Activated T-cell treated with anti-CD3 and anti-CD28 coated beads, Interleukin-2, amount 50 U/mL, for 4 hours (primary cell): ENCODE measurements around the gene CNTLN. TPM values are rescaled to one million over a fixed set of nuclear protein-coding genes. Genes with fewer than 3 reads are reported as not detected.
"Not testable (repeated sequence)": the region's sequence is repeated elsewhere in the genome, so short reads cannot be mapped to it uniquely, and the experiment has no call there.

Source experiments
- ATAC-seq, 2 donors: fragments of 200-7000 bp; cut with Tn5 transposase; one replicate each; pipeline ENCODE4 v1.10.0; 2021
- DNase-seq: peaks from one replicate; pipeline ENCODE4 v3.0.0-alpha.2; 2020
- H3K27me3 Mint-ChIP-seq: one replicate; pipeline ENCODE4 v1.8.0; 2021; ENCODE audit warnings: low read depth, mixed read lengths
- H3K36me3 Mint-ChIP-seq: one replicate; pipeline ENCODE4 v1.8.0; 2022; ENCODE audit warnings: mixed read lengths; ENCODE audit not compliant: insufficient read depth
- H3K4me1 Mint-ChIP-seq: one replicate; pipeline ENCODE4 v1.8.0; 2021; ENCODE audit warnings: low read depth, mixed read lengths
- H3K4me3 Mint-ChIP-seq: one replicate; pipeline ENCODE4 v1.8.0; 2021; ENCODE audit warnings: mild to moderate bottlenecking, moderate library complexity, mixed read lengths
- H3K9me3 Mint-ChIP-seq: one replicate; pipeline ENCODE4 v1.8.0; 2021; ENCODE audit warnings: mixed read lengths
- total RNA-seq, 3 donors: library from RNA; stranded (reverse); gene quantifications; one replicate each; pipeline ENCODE4 v1.2.1, GENCODE V29; 2021

The CNTLN gene
- total RNA-seq, 3 donors from 2014 or later = 0.11 to 1.9 (median 0.33) TPM

DNA sequence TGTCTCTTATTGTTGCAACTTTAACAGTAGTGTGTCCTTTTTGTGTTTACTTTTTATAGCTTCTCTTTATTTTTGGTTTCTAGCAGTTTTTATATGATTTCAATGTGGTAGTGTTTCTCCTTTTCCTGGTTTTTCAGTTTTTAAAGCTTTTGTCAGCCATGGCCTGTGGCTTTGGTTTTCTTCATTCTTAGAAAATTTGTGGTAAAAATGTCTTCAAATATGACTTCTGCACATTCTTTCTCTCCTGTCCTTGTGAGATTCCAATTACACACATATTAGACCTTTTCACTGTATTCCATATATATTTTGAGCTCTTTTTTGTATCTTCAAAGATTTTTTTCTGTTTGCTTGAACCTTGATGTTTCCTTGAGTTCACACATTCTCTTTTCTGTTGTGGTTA lies 180.5 kb downstream of the CNTLN start:
- DNase-seq (no peak), ATAC-seq (no peak)
- Mint-ChIP-seq H3K36me3 (no peaks in the 10 kb centered on the region), H3K4me3 (no peak overlapping the region), H3K4me1 (no peaks in the 10 kb centered on the region), H3K9me3 (peaks cover 20% of the 10 kb centered on the region), H3K27me3 (no peaks in the 10 kb centered on the region)

DNA sequence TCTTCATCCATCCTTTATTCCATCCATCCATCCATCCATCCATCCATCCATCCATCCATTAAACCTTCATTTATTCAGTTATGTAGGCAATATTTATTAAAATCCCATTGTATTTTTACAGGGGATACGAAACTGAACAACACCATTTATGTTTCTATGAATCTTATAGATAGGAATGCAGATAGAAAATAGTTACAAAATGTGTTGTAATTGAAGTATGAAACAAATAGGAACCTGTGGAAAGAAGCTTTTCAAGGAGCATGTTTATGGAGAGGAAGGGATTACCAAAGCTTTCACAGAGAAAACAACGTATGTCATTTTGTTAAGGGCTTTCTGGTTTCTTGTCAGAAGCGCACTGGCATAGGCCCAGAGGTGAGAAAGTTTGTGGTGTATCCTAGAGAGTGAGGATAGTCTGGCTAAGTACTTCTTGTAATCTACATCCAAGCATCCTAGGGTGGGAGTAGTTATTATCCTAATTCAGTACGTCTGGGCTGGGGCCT lies 184.0 kb downstream of the CNTLN start:
- ATAC-seq = no peak
- Mint-ChIP-seq H3K4me3 (no peak overlapping the region), H3K9me3 (peaks cover 15% of the 10 kb centered on the region)

DNA sequence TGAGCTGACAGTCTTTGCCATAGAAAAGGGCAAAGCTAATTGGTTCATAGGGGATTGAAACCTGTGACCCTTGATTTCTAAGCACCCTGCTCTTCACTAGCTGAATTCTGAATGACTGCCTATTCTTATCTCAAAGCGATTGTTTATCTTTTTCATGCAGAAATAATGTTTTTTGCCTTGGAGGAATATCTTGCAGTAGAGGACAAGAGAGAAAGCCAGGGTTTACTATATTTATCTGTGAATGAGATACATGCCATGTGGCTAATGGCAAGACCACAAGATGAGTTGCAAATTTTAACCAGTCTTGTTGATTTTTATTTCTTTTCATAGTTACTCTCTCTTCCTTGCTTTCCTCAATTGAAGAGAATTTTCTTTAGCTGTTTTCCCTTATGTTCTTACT lies 185.0 kb downstream of the CNTLN start:
- Mint-ChIP-seq H3K27me3 (no peaks in the 10 kb centered on the region), H3K4me1 (no peaks in the 10 kb centered on the region), H3K4me3 (no peak overlapping the region), H3K9me3 (peaks cover 15% of the 10 kb centered on the region), H3K36me3 (no peaks in the 10 kb centered on the region)
- ATAC-seq (no peak), DNase-seq (no peak)

More for the DNA sequence above, 184.0 kb downstream of the CNTLN start:
- Mint-ChIP-seq H3K36me3 (no peaks in the 10 kb centered on the region), H3K4me1 (no peaks in the 10 kb centered on the region), H3K27me3 (no peaks in the 10 kb centered on the region)
- DNase-seq = no peak

DNA sequence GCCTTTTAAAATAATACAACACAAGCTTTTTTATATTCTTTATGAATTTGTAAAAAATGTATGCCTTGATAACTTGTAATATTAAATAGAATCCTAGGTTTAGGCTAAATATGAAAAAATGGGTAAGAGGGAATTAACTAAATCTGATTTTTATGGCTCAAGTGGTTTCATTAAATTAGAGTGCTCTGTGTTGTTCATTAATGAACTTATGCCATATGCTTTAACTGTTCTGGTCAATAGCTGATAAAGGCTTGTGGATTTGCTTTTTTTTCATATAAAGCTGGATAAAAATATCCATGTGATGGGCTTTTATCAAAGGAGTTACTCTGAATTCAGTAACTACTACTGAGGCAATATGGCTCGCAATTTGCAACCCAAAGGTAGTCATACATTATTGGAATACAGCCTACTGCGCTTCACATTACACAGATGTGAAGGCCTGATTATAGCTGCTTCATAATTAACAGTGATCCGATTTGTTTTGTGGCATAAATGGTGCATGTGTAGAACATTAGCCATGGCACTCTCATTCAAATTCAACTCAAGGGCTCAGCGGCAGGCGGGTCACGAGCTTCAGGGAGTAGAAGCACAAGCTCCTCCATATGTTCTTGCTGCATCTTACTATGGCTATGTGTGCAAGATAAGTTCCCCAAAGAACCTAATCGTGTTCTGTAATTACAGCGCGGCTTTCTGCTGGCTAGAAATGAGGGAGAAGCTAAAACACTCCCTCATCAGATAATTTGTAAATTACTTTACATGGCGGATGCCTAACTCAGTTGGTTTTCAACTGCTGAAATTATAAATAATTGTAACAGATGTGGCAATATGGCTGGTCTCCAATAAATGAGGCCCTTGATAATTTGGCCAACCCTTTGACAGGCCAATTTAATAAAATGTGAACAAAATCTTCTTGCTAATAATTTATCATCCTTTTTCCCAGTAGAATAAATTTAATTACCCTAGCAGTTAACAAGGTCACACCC lies 188.3 kb downstream of the CNTLN start:
- DNase-seq (no peak), ATAC-seq (no peak)
- Mint-ChIP-seq H3K4me3 (no peak overlapping the region), H3K4me1 (no peaks in the 10 kb centered on the region), H3K36me3 (no peaks in the 10 kb centered on the region), H3K9me3 (no peaks in the 10 kb centered on the region), H3K27me3 (no peaks in the 10 kb centered on the region)

DNA sequence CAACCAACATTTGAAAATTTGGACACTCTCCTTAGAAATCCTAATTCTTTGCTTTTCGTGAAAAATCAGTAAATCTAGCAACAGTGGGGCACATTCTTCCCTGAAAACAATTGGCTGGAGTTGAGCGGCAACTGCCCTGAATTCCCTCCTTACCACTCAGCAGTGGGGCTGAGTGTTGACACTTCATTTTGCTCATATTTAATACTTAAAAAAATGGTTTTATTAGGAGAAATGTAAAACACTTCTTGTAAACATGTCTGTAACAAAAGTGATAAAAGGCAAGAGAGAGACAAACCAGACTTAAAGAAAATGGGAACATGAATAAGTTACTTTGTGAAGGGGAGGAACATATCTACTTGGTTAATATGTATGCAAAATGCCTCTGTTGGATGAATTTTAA lies 193.5 kb downstream of the CNTLN start:
- Mint-ChIP-seq H3K36me3 (no peaks in the 10 kb centered on the region), H3K4me1 (no peaks in the 10 kb centered on the region), H3K27me3 (no peaks in the 10 kb centered on the region), H3K4me3 (no peak overlapping the region), H3K9me3 (no peaks in the 10 kb centered on the region)
- ATAC-seq (no peak), DNase-seq (no peak)

DNA sequence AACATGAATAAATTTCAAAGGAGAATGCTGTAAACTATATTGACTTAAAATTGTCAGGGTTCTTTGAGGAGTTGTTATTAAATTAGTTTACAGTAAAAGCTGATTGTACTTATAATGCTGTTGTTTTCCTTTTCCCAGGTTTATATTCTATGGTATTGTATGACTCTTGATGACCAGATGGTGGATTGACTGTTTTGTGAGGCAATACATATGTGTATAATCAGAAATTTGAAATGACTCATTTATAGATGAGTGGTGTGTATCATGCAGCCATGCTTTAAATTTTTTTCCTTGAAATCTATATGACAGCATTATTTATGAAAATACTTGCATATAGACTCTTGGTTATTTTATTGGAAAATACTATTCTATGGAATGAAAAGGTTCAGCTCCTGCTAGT lies 195.3 kb downstream of the CNTLN start:
- H3K4me3 Mint-ChIP-seq = no peak overlapping the region
- H3K36me3 Mint-ChIP-seq = no peaks in the 10 kb centered on the region
- ATAC-seq (no peak), DNase-seq (no peak)
- H3K9me3 Mint-ChIP-seq = no peaks in the 10 kb centered on the region
- no peaks in the 10 kb centered on the region for H3K27me3 Mint-ChIP-seq
- no peaks in the 10 kb centered on the region for H3K4me1 Mint-ChIP-seq

DNA sequence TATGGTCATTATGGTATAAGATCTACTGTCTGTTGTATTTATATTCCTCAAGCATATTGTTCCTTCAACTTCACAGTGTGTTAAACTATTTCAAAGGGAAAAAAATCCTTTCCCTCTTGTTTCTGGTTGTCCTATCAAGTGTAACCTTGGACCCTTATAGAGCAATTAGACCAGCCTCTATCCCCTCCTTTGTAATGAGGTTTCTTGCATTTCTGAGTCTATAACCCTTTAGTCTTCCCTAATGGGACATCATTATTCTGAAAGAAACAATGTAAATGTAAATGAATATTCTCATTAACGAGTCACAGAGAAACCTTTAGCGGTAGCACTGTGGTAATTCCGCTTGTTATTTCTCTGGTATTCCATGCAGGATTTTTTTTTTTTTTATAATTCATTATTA lies 197.3 kb downstream of the CNTLN start:
- H3K36me3 Mint-ChIP-seq = no peaks in the 10 kb centered on the region
- DNase-seq (no peak), ATAC-seq (no peak)
- H3K4me3 Mint-ChIP-seq = no peak overlapping the region
- no peaks in the 10 kb centered on the region for H3K27me3 Mint-ChIP-seq
- no peaks in the 10 kb centered on the region for H3K4me1 Mint-ChIP-seq
- no peaks in the 10 kb centered on the region for H3K9me3 Mint-ChIP-seq

GRCh38 chr9:17339156-17339555 lies 204.3 kb downstream of the CNTLN start:
- DNase-seq (no peak), ATAC-seq (no peak)
- H3K9me3 Mint-ChIP-seq = no peaks in the 10 kb centered on the region
- H3K4me3 Mint-ChIP-seq = no peak overlapping the region
- H3K4me1 Mint-ChIP-seq = no peaks in the 10 kb centered on the region
- H3K27me3 Mint-ChIP-seq = no peaks in the 10 kb centered on the region
- H3K36me3 Mint-ChIP-seq = no peaks in the 10 kb centered on the region

DNA sequence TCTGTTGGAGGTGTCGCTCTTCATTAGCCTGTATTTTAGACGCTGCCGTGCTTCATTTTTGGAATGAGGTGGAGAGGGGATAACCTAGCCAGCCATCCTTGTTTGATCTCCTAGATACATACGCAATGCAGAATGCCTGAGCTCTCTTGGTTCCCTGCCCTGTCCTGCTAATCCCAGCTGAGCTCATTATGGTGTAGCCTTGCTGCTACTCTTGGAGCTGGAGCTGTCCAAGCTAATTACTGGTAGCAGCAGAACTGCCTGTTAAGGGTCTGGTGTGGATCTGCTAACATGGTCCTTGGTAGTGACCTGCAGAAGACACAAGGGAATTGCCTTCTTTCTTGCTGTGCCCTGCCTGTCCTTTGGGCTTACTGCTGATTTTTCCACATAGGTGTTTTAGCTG lies 207.9 kb downstream of the CNTLN start:
- peaks cover 4% of the 10 kb centered on the region for H3K9me3 Mint-ChIP-seq
- no peak overlapping the region for H3K4me3 Mint-ChIP-seq
- H3K36me3 Mint-ChIP-seq = no peaks in the 10 kb centered on the region
- no peak for DNase-seq
- H3K27me3 Mint-ChIP-seq = no peaks in the 10 kb centered on the region
- no peak for ATAC-seq
- no peaks in the 10 kb centered on the region for H3K4me1 Mint-ChIP-seq

- H3K4me1 Mint-ChIP-seq = no peaks in the 10 kb centered on the region
- no peaks in the 10 kb centered on the region for H3K36me3 Mint-ChIP-seq
- no peaks in the 10 kb centered on the region for H3K27me3 Mint-ChIP-seq
- DNase-seq = no peak
- ATAC-seq = no peak
- H3K4me3 Mint-ChIP-seq = no peak overlapping the region
- H3K9me3 Mint-ChIP-seq = peaks cover 11% of the 10 kb centered on the region
These were observed 215.0 kb downstream of the CNTLN start for GRCh38 chr9:17349831-17350230.

GRCh38 chr9:17354006-17354405 lies 219.2 kb downstream of the CNTLN start:
- not testable (repeated sequence) for H3K4me1 Mint-ChIP-seq, H3K27me3 Mint-ChIP-seq, ATAC-seq, H3K36me3 Mint-ChIP-seq, DNase-seq, H3K4me3 Mint-ChIP-seq
- peaks cover 15% of the 10 kb centered on the region for H3K9me3 Mint-ChIP-seq

DNA sequence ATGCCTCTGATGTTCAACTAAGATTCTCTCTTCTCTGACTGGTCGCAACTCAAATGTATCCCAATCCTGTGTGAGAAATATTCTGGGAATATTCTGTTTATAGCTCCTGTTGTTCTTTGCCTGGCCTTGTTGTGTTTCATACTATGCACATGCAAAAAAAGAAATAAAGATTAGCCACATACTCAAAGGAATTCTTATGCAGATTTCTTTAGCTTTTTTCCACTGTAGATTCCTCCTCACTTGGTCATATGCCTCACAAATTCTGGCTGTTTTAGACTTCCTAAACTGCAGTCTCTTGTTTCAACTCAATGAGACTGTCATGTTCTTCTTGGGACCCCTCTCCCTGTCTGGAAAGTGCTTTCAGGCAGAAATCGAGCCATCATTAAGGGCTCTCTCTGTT lies 226.5 kb downstream of the CNTLN start:
- H3K27me3 Mint-ChIP-seq = no peaks in the 10 kb centered on the region
- H3K4me1 Mint-ChIP-seq = no peaks in the 10 kb centered on the region
- DNase-seq = no peak
- no peaks in the 10 kb centered on the region for H3K36me3 Mint-ChIP-seq
- no peak for ATAC-seq
- peaks cover 14% of the 10 kb centered on the region for H3K9me3 Mint-ChIP-seq
- no peak overlapping the region for H3K4me3 Mint-ChIP-seq

DNA sequence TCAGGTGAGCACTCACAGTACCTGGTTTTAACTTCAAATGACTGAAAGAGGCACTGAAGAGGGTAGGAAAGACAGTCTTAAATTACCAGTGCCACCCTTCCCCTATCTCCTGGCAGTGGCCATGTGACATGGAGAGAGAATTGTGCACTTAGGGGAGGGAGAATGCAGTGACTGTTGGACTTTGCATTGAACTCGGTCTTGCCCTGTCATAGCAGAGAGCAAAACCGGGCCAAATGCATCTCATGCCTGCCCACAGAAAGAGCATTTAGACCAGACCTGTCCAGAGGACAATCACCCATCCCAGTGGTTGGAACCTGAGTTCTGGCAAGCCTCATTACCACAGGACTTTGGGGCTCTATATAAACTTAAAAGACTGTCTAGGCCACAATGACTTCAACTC lies 232.2 kb downstream of the CNTLN start:
- H3K9me3 Mint-ChIP-seq = peaks cover 15% of the 10 kb centered on the region
- no peak overlapping the region for H3K4me3 Mint-ChIP-seq
- H3K4me1 Mint-ChIP-seq = no peaks in the 10 kb centered on the region
- DNase-seq (no peak), ATAC-seq (no peak)
- no peaks in the 10 kb centered on the region for H3K36me3 Mint-ChIP-seq
- H3K27me3 Mint-ChIP-seq = no peaks in the 10 kb centered on the region

- DNase-seq (no peak), ATAC-seq (no peak)
- Mint-ChIP-seq H3K4me3 (no peak overlapping the region), H3K9me3 (peaks cover 4% of the 10 kb centered on the region), H3K27me3 (no peaks in the 10 kb centered on the region), H3K4me1 (no peaks in the 10 kb centered on the region), H3K36me3 (no peaks in the 10 kb centered on the region)
These were observed 245.5 kb downstream of the CNTLN start for GRCh38 chr9:17380126-17380861.

DNA sequence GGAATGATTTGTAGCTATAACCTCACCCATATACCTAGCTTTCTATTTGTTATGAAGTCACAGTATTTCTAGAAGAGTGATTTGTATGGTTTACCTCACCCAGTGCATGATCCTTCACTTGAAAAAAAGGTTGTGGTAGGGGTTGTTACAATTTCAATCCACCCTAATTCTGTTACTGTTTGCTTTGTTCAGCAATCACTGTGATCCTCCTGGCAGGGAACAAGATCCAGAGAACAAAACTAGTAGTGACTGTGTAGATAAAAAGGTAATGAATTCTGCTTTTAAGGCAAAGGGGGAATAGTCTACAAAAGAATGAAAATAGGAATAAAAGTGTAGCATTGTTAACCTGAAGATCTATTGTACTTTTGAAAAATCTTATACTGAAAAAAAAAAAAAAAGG lies 252.7 kb downstream of the CNTLN start:
- Mint-ChIP-seq H3K36me3 (no peaks in the 10 kb centered on the region), H3K9me3 (no peaks in the 10 kb centered on the region), H3K4me1 (no peaks in the 10 kb centered on the region), H3K27me3 (no peaks in the 10 kb centered on the region), H3K4me3 (no peak overlapping the region)
- DNase-seq (no peak), ATAC-seq (no peak)
